RWPE1 (cell line): Measurements from ENCODE around the gene CASKIN2.

Experiments
- CTCF ChIA-PET: fragments of 350-600 bp; sonication (Branson Sonifier 250); formaldehyde crosslinking; extraction: SDS; loops from one replicate; lab custom pipeline; 2021; lab: Yijun Ruan, JAX
- POLR2A ChIA-PET: fragments of 400-600 bp; formaldehyde crosslinking; extraction: SDS; loops from one replicate; lab custom pipeline; 2020; ENCODE audit warnings: antibody characterized with exemption; ENCODE audit not compliant: low non-redundant PET; lab: Yijun Ruan, JAX
- DNase-seq: peaks from one replicate; pipeline ENCODE4 v3.0.0; 2012; ENCODE audit warnings: low spot score
- H3K27ac ChIP-seq: fragments of 450-650 bp; 2 replicates; pipeline ENCODE4 v1.5.1; 2017
- TF ChIP-seq, protein P1 (sequence below): fragments of 450-650 bp; conservative IDR thresholded peaks from 2 replicates; pipeline ENCODE4 v1.5.1; 2017; ENCODE audit warnings: low read depth, mild to moderate bottlenecking

The CASKIN2 gene

DNA sequence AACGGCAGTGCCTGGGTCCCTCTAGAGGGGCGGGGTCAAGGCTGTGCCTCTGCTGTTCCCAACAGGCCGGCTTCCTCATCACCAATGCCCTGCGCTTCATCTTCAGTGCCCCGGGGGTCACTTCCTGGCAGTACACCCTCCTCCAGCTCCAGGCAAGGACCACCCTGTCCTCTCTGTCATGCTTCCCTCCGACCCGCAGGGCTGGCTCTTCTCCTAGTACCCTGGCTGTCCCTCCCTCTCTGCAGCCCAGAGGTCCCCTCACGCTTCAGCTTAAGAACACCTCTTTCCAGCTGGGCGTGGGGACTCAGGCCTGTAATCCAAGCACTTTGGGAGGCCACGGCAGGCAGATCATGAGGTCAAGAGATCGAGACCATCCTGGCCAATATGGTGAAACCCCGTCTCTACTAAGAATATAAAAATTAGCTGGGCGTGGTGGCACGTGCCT is 25.8 kb downstream of the CASKIN2 start:
- ChIA-PET CTCF (interaction anchor here (0.7 kb wide), 1 partner anchor 222 kb away, joined by 3 read pairs; no protein-coding TSS in a partner anchor), POLR2A (no interaction called here)
- TF ChIP-seq, protein P1, sequence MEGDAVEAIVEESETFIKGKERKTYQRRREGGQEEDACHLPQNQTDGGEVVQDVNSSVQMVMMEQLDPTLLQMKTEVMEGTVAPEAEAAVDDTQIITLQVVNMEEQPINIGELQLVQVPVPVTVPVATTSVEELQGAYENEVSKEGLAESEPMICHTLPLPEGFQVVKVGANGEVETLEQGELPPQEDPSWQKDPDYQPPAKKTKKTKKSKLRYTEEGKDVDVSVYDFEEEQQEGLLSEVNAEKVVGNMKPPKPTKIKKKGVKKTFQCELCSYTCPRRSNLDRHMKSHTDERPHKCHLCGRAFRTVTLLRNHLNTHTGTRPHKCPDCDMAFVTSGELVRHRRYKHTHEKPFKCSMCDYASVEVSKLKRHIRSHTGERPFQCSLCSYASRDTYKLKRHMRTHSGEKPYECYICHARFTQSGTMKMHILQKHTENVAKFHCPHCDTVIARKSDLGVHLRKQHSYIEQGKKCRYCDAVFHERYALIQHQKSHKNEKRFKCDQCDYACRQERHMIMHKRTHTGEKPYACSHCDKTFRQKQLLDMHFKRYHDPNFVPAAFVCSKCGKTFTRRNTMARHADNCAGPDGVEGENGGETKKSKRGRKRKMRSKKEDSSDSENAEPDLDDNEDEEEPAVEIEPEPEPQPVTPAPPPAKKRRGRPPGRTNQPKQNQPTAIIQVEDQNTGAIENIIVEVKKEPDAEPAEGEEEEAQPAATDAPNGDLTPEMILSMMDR, result no peak
- no peak for DNase-seq
- no peak overlapping the region for H3K27ac ChIP-seq

DNA sequence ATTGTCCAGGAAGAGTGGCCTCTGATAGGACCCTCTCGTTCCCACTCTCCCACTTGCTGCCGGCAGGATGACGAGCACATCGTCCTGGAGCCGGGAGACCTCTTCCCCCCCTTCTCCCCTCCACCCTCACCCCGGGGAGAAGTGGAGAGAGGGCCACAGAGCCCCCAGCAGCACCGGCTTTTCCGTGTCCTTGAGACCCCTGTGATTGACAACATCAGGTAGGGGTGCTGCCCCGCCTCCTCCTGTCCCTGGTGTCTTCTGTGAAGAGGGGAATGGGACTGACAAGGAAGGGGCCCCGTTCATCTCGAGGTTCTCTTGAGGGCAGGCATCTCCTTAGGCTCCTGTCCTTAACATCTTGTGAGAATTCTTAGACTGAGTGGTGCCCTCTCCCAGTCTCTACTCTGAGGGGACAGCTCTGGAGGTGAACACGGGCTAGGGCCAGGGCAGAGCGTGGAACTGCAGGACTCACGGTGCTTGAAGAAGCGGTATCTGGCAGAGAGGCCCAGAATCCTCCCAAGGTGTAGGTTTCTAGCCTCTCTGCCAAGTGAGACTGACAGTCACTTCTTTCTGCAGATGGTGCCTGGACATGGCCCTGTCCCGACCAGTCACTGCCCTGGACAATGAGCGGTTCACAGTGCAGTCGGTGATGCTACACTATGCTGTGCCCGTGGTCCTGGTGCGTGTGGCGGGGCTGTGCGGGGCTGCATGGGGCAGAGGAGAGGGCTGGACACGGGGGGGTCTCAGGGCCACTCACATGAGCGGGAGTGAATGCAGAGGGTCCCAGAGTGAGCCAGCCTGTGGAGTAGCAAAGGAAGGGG is 26.4 kb downstream of the CASKIN2 start:
- CTCF ChIA-PET, result no interaction called here
- H3K27ac ChIP-seq, result no peak overlapping the region
- POLR2A ChIA-PET, result no interaction called here

DNA sequence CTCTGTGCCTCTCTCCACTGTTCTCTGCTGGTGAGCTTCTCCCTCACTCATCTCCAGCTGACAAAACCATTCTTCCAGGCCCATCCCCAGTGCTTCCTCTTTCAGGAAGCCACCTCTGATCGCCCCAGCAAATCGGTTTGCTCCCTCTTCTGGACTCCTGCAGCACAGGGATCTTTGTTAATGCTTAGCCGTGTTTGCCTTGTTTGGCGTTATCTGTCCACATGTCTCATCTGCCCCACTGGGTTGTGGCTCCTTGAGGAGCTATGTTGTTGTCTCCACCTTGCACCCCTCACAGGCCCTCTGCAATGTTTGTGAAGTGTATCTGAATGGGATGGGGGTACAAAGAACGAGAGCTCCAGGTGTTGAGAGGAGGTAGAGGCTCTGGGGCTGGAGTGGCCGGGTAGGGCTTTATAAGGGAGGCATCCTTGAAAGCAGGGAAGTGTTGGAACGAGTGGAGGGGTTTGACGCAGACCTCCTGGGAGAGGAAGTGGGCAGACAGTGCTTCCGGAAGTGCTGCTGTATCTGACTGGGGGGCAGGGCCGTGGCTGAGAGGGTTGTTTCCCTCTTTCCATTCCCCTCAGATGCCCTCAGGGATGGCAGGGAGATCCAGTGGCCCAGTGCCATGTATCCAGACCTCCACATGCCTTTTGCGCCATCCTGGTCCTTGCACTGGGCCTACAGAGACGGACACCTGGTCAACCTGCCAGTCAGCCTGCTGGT is 27.8 kb downstream of the CASKIN2 start:
- POLR2A ChIA-PET, result no interaction called here
- TF ChIP-seq, protein P1, result no peak
- no peak for DNase-seq
- CTCF ChIA-PET, result no interaction called here
- no peak overlapping the region for H3K27ac ChIP-seq

More for the DNA sequence above, 26.4 kb downstream of the CASKIN2 start:
- DNase-seq, result no peak
- TF ChIP-seq, protein P1, result no peak

DNA sequence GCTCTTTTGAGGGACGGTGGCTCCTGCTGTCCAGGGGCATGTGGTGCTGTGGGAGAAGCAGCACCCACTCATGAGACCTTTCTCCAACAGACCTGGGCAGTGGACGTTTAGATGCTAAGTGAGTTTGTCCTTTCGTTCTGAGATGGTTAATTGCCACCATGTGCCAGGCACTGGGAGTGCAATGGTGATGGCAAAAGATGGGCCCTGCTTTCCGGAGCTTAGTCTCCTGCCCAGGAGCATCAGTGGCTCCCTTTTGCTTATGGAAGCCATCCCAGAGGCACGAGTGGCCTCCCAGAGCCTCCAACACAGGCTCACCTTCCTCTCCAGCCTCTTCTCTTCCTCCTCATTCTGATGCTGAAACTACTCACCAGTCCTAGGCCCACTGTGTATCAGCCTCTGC is 28.4 kb downstream of the CASKIN2 start:
- POLR2A ChIA-PET, result no interaction called here
- CTCF ChIA-PET, result no interaction called here
- DNase-seq, result no peak
- no peak overlapping the region; the same call in 1 of the 2 replicates for H3K27ac ChIP-seq
- TF ChIP-seq, protein P1, result no peak

DNA sequence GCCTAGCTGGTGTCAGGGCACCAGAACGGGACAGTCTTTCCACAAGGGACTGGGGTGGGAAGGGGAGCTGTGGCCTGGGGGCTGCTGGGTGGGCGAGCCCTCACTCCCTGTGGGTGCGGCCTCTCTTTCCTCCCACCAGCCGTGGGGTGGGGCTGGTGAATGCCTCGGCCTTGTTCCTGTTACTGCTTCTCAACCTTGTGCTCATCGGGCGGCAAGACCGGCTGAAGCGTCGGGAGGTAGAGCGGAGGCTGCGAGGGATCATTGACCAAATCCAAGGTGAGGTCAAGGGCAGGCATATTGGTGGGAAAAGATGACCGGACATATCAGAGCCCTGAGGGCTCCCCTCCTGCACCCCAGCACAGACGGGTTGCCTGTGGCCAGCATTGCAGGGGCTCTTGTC is 29.2 kb downstream of the CASKIN2 start:
- H3K27ac ChIP-seq, result no peak overlapping the region
- TF ChIP-seq, protein P1, result no peak
- POLR2A ChIA-PET, result interaction anchor here (0.6 kb wide), 1 partner anchor 586 kb away, joined by 4 read pairs; no protein-coding TSS in a partner anchor
- no peak for DNase-seq
- CTCF ChIA-PET, result no interaction called here

DNA sequence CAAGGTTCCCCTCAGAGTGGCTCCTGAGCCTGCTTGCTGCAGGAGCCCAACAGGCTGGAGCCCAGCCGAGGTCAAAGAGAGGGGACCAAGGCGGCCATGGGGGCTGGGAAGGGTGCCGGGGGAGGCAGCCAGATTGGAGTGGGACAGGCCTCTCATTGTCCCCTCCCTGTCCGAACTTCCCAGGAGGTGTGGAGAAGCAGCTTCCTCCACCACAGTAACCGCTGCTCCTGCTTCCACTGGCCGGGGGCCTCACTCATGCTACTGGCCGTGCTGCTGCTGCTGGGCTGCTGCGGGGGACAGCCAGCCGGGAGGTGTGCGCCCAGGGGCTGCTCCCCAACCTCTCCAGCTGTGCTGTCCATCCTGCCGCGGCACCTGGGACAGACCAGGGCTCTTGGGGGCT is 29.6 kb downstream of the CASKIN2 start:
- TF ChIP-seq, protein P1, result no peak
- no peak for DNase-seq
- no peak overlapping the region for H3K27ac ChIP-seq
- ChIA-PET CTCF (no interaction called here), POLR2A (interaction anchor here (0.6 kb wide), 1 partner anchor 587 kb away, joined by 4 read pairs; no protein-coding TSS in a partner anchor)
